ENCODE data around the gene PSORS1C1.

DNA sequence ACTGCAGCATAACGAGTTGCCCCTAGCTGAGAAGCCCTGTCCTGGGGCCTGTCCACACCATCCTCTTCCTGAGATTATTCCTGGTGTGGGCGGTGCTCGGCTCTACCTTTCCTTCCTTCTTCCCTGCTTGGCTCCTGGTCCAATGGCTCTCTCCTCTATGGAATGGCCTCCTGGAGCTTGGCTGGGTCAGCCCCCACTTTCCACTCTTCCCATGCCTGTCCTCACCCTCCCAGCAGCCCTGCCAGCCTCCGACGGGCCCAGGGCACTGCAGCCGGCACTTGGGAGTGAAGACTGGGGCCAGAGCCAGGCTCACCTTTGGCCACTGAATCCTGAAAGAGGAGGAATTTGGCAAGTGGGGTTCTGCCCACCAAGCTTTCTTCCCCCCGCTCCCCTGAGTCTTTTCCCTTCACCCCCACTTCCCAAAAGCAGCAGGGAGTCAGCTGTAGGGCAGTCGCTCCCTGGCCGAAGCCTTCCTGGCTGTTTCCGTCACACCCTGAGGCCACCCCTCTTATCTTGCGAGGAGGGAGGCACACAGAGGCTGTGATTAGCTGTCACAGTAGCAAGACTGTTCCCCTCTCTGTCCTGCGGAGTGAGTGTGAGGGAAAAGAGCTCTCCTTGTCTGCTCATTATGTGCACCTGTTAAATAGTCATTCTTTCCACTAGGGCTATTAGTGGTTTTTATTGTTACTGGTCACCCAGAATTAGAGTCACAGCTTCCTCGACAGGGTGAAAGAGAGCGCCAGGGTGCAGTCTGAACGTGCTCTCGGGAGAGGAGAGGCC is 12.0 kb downstream of the PSORS1C1 start:
- TF ChIP-seq, protein P1, sequence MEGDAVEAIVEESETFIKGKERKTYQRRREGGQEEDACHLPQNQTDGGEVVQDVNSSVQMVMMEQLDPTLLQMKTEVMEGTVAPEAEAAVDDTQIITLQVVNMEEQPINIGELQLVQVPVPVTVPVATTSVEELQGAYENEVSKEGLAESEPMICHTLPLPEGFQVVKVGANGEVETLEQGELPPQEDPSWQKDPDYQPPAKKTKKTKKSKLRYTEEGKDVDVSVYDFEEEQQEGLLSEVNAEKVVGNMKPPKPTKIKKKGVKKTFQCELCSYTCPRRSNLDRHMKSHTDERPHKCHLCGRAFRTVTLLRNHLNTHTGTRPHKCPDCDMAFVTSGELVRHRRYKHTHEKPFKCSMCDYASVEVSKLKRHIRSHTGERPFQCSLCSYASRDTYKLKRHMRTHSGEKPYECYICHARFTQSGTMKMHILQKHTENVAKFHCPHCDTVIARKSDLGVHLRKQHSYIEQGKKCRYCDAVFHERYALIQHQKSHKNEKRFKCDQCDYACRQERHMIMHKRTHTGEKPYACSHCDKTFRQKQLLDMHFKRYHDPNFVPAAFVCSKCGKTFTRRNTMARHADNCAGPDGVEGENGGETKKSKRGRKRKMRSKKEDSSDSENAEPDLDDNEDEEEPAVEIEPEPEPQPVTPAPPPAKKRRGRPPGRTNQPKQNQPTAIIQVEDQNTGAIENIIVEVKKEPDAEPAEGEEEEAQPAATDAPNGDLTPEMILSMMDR (IDR thresholded peaks at IDR 0.05; ENCODE audit: insufficient read depth, low read length), result no peak
- TF ChIP-seq SPI1 (IDR thresholded peaks at IDR 0.05; ENCODE audit: borderline replicate concordance, low read depth) (no peak), POLR2AphosphoS5 (IDR thresholded peaks at IDR 0.05; ENCODE audit: low read depth) (no peak), GABPA (IDR thresholded peaks at IDR 0.05; ENCODE audit: low read depth) (no peak)

Data from HL-60 (cell line).